ENCODE measurements around the gene CST5.

Gene CST5

GRCh38 chr20:23887856-23888255, 8.3 kb upstream of the CST5 start:
- H3K36me3 ChIP-seq (ENCODE audit: control insufficient read depth in 2 of 2, insufficient read depth in 1 of 2, low read length in 2 of 2) = no peaks in the 10 kb centered on the region
- no peak for TF ChIP-seq YY1 (tag by site-specific recombination; IDR thresholded peaks at IDR 0.05)
- ChIA-PET POLR2A (no interaction called here), CTCF (interaction anchor here (0.7 to 4.4 kb wide), 3 partner anchors 50 to 88 kb away, joined by 3 to 19 read pairs (median 7); no protein-coding TSS in a partner anchor)
- H3K9me3 ChIP-seq (ENCODE audit: control insufficient read depth, insufficient read depth, low read depth, low read length) = no peaks in the 10 kb centered on the region
- no peak overlapping the region for H3K27ac ChIP-seq (ENCODE audit: extremely low read depth, low read depth, low read length)
- no peaks in the 10 kb centered on the region for H3K4me1 ChIP-seq (ENCODE audit: control insufficient read depth, insufficient read depth, low read length)
- no peak overlapping the region for H3K4me3 ChIP-seq (ENCODE audit: low read depth, low read length)

GRCh38 chr20:23884771-23885162, 5.2 kb upstream of the CST5 start:
- Histone ChIP-seq H3K4me1 (ENCODE audit: control insufficient read depth, insufficient read depth, low read length) (no peaks in the 10 kb centered on the region), H3K36me3 (ENCODE audit: control insufficient read depth in 2 of 2, insufficient read depth in 1 of 2, low read length in 2 of 2) (no peaks in the 10 kb centered on the region), H3K27ac (ENCODE audit: extremely low read depth, low read depth, low read length) (no peak overlapping the region), H3K9me3 (ENCODE audit: control insufficient read depth, insufficient read depth, low read depth, low read length) (no peaks in the 10 kb centered on the region), H3K4me3 (ENCODE audit: low read depth, low read length) (no peak overlapping the region)
- TF ChIP-seq ZSCAN5A (tag by site-specific recombination; IDR thresholded peaks at IDR 0.05) (no peak), PRDM2 (tag by site-specific recombination; IDR thresholded peaks at IDR 0.05; ENCODE audit: borderline replicate concordance) (no peak), ZNF585B (tag by site-specific recombination; IDR thresholded peaks at IDR 0.05) (no peak), MEIS1 (CRISPR knock-in tag; IDR thresholded peaks at IDR 0.05; ENCODE audit: borderline replicate concordance) (no peak), ZSCAN16 (tag by site-specific recombination; IDR thresholded peaks at IDR 0.05) (no peak), ZNF747 (tag by site-specific recombination; IDR thresholded peaks at IDR 0.05) (no peak), ZBTB21 (tag by site-specific recombination; IDR thresholded peaks at IDR 0.05) (no peak), KLF10 (tag by site-specific recombination; IDR thresholded peaks at IDR 0.05) (no peak), IKZF3 (tag by site-specific recombination; IDR thresholded peaks at IDR 0.05) (no peak), BCL6B (tag by site-specific recombination; IDR thresholded peaks at IDR 0.05) (no peak), ZNF692 (tag by site-specific recombination; IDR thresholded peaks at IDR 0.05) (no peak), ZNF561 (tag by site-specific recombination; IDR thresholded peaks at IDR 0.05; ENCODE audit: borderline replicate concordance) (no peak), ZNF132 (tag by site-specific recombination; IDR thresholded peaks at IDR 0.05; ENCODE audit: borderline replicate concordance) (no peak), ZNF518A (tag by site-specific recombination; conservative IDR thresholded peaks at IDR 0.05; ENCODE audit: low read depth) (no peak), YY2 (tag by site-specific recombination; IDR thresholded peaks at IDR 0.05) (no peak), ZNF19 (tag by site-specific recombination; IDR thresholded peaks at IDR 0.05; ENCODE audit: low read depth) (no peak), ZNF776 (tag by site-specific recombination; IDR thresholded peaks at IDR 0.05; ENCODE audit: borderline replicate concordance) (no peak)
- ChIA-PET CTCF (interaction anchor here (1.1 kb wide), 1 partner anchor 1109 kb away, joined by 3 read pairs; no protein-coding TSS in a partner anchor), POLR2A (no interaction called here)

Measured in HEK293 (cell line).